ENCODE results near the gene TOR3A.

GRCh38 chr1:179105393-179105792, 23.5 kb downstream of the TOR3A start:
- TF ChIP-seq CTCF (IDR thresholded peaks at IDR 0.05; ENCODE audit: low read depth, low read length) (no peak), POLR2A (IDR thresholded peaks at IDR 0.05; ENCODE audit: extremely low read depth, insufficient read length) (no peak), MAX (IDR thresholded peaks at IDR 0.05; ENCODE audit: low read depth, low read length) (no peak), MYC (IDR thresholded peaks at IDR 0.05; ENCODE audit: low read depth, low read length) (no peak)
